Testis (tissue), 2 donors: ENCODE data around the gene PLCD3.

ENCODE experiments used
- POLR2A ChIP-seq: fragments of 450-650 bp; IDR thresholded peaks from one replicate; pipeline ENCODE4 v1.6.1; 2017; ENCODE audit warnings: antibody characterized with exemption, mild to moderate bottlenecking, moderate library complexity
- TF ChIP-seq, protein P1 (sequence below), 3 experiments: fragments of 450-650 bp in 2 of 3; fragments of 200-600 bp in 1 of 3; sonication (generic) in 1 of 3; IDR thresholded peaks; one replicate each; pipeline ENCODE4 v1.5.1; 2016 to 2019; ENCODE audit warnings: antibody characterized with exemption in 3 of 3, mild to moderate bottlenecking in 2 of 3, moderate library complexity in 1 of 3

DNA sequence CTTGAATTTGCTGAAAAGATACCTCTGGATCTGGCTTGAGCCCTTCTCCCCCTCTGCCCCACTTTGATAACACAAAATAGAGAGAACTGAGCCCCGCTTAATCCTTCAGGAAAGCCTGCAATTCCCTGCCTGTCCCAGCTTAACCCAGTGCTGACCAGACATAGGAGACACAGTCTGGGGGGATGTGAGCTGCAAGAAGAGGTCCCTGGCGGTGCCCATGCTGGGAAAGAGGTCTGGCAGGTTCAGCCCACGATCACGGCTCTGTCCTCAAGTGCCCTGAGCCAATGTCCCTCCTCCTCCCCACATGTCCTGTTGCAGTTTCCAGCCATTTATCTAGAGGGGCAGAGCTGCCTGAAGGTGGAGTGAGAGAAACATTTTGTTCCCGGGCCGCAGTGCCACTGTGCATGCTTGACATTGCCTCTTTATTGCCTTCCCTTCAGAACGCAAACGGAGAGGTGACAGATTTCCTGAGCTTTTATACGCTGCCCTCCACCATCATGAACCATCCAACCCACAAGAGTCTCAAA is 29.0 kb downstream of the PLCD3 start:
- TF ChIP-seq, protein P1, sequence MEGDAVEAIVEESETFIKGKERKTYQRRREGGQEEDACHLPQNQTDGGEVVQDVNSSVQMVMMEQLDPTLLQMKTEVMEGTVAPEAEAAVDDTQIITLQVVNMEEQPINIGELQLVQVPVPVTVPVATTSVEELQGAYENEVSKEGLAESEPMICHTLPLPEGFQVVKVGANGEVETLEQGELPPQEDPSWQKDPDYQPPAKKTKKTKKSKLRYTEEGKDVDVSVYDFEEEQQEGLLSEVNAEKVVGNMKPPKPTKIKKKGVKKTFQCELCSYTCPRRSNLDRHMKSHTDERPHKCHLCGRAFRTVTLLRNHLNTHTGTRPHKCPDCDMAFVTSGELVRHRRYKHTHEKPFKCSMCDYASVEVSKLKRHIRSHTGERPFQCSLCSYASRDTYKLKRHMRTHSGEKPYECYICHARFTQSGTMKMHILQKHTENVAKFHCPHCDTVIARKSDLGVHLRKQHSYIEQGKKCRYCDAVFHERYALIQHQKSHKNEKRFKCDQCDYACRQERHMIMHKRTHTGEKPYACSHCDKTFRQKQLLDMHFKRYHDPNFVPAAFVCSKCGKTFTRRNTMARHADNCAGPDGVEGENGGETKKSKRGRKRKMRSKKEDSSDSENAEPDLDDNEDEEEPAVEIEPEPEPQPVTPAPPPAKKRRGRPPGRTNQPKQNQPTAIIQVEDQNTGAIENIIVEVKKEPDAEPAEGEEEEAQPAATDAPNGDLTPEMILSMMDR (IDR thresholded peaks at IDR 0.05) = no peak
- no peak for TF ChIP-seq POLR2A
